Panc1 (cell line): ENCODE measurements around the gene ABLIM2. TPM values are rescaled to one million over a fixed set of nuclear protein-coding genes. Genes with fewer than 3 reads are reported as not detected.

Experiments used
- ATAC-seq: fragments of 200-7000 bp; cut with Tn5 transposase; 2 replicates; pipeline ENCODE4 v1.9.1; 2020; ENCODE audit warnings: mild to moderate bottlenecking, moderate library complexity
- BruUV-seq: library from RNA; stranded (reverse); fragments of 400-500 nt; replicated peaks from 2 replicates; lab custom pipeline; 2021; lab: Mats Ljungman, UMichigan
- CTCF ChIA-PET: fragments of 300-600 bp; sonication (Branson Sonifier 250); formaldehyde crosslinking; loops from one replicate; lab custom pipeline; 2022; ENCODE audit warnings: antibody characterized with exemption; lab: Charles Lee
- POLR2A ChIA-PET: fragments of 300-600 bp; sonication (Branson Sonifier 250); formaldehyde crosslinking; loops from one replicate; lab custom pipeline; 2022; ENCODE audit warnings: antibody characterized with exemption; lab: Charles Lee
- DNase-seq: peaks from one replicate; pipeline ENCODE4 v3.0.0-alpha.2; 2010; ENCODE audit warnings: low read depth, low spot score
- H3K27ac ChIP-seq: 2 replicates; pipeline ENCODE4 v1.5.1; 2011; ENCODE audit warnings: mild to moderate bottlenecking, low read length, inconsistent platforms
- H3K27me3 ChIP-seq: fragments of 200-500 bp; sonication (Bioruptor generic); 2 replicates; pipeline ENCODE4 v1.6.0; 2014; ENCODE audit warnings: low read length, inconsistent platforms; ENCODE audit not compliant: control insufficient read depth, insufficient read depth
- H3K36me3 ChIP-seq: fragments of 200-500 bp; sonication (Bioruptor generic); 2 replicates; pipeline ENCODE4 v1.5.1; 2014; ENCODE audit warnings: inconsistent platforms, mild to moderate bottlenecking, low read length, moderate library complexity; ENCODE audit not compliant: control insufficient read depth, insufficient read depth
- H3K4me1 ChIP-seq: 2 replicates; pipeline ENCODE4 v1.5.1; 2011; ENCODE audit warnings: inconsistent platforms, mild to moderate bottlenecking, low read length, moderate library complexity; ENCODE audit not compliant: control insufficient read depth, insufficient read depth
- H3K4me3 ChIP-seq, 2 experiments: 2 replicates each; pipeline ENCODE4 v1.5.1; 2011 to 2012; ENCODE audit warnings: low read depth in 2 of 2, low read length in 2 of 2, mild to moderate bottlenecking in 2 of 2, inconsistent platforms in 1 of 2, moderate library complexity in 1 of 2
- H3K9me3 ChIP-seq: fragments of 200-500 bp; sonication (Bioruptor generic); 2 replicates; pipeline ENCODE4 v1.5.1; 2014; ENCODE audit warnings: low read depth, mild to moderate bottlenecking, inconsistent platforms, low read length, moderate library complexity; ENCODE audit not compliant: control insufficient read depth, insufficient read depth
- CTCF ChIP-seq: fragments of 450-650 bp; IDR thresholded peaks from 2 replicates; pipeline ENCODE4 v1.5.1; 2017; ENCODE audit warnings: mild to moderate bottlenecking
- POLR2AphosphoS5 ChIP-seq: IDR thresholded peaks from 2 replicates; pipeline ENCODE4 v1.6.1; 2012; ENCODE audit warnings: mild to moderate bottlenecking, low read depth, low read length, moderate library complexity
- REST ChIP-seq, 2 experiments: IDR thresholded peaks; 2 replicates each; pipeline ENCODE4 v1.6.1; 2011 to 2012; ENCODE audit warnings: low read depth in 2 of 2, control low read depth in 1 of 2, low read length in 1 of 2, mild to moderate bottlenecking in 1 of 2, moderate library complexity in 1 of 2; ENCODE audit not compliant: insufficient read depth in 1 of 2
- SIN3A ChIP-seq: IDR thresholded peaks from 2 replicates; pipeline ENCODE4 v1.6.1; 2012; ENCODE audit warnings: low read depth, mild to moderate bottlenecking, low read length, moderate library complexity, borderline replicate concordance; ENCODE audit not compliant: insufficient read depth
- TCF7L2 ChIP-seq: IDR thresholded peaks from 2 replicates; pipeline ENCODE4 v1.6.1; 2011; ENCODE audit warnings: mild to moderate bottlenecking, low read depth, low read length, inconsistent platforms
- in situ Hi-C: cut with HindIII; loops from 2 replicates; pipeline ENCODE4 v1.10.0; 2016; ENCODE audit warnings: low sequenced_read_pairs, low pct_unique_long_range_greater_than_20kb
- intact Hi-C: fragments of 100-400 bp; cut with micrococcal nuclease; formaldehyde crosslinking; loops from one replicate; pipeline ENCODE4 v1.10.0; 2022; ENCODE audit not compliant: unreplicated experiment
- total RNA-seq: library from RNA; stranded (reverse); gene quantifications from one replicate; pipeline ENCODE4 v1.2.1, GENCODE V29; 2021; ENCODE audit not compliant: unreplicated experiment

The ABLIM2 gene
- total RNA-seq, 1 experiment from 2014 or later: 0.64 TPM

GRCh38 chr4:8006471-8006870, 152.1 kb downstream of the ABLIM2 start:
- intact Hi-C loops: no loop called here
- no TSS peak for BruUV-seq
- no peaks in the 10 kb centered on the region for H3K27me3 ChIP-seq
- TF ChIP-seq REST (IDR thresholded peaks at IDR 0.05; ENCODE audit: insufficient read depth in 1 of 2, low read depth in 2 of 2, low read length in 1 of 2) (no peak), SIN3A (no peak), POLR2AphosphoS5 (no peak), CTCF (no peak), TCF7L2 (no peak)
- ChIA-PET CTCF (no interaction called here), POLR2A (no interaction called here)
- no peaks in the 10 kb centered on the region for H3K9me3 ChIP-seq
- ATAC-seq (no peak), DNase-seq (no peak)
- H3K4me3 ChIP-seq: no peak overlapping the region
- H3K27ac ChIP-seq: no peak overlapping the region
- no peaks in the 10 kb centered on the region for H3K36me3 ChIP-seq
- H3K4me1 ChIP-seq: no peaks in the 10 kb centered on the region
- in situ Hi-C loops: no loop called here

- intact Hi-C loops (no loop called here), in situ Hi-C loops (no loop called here)
- Histone ChIP-seq H3K4me1 (no peaks in the 10 kb centered on the region), H3K36me3 (no peaks in the 10 kb centered on the region), H3K27ac (no peak overlapping the region), H3K27me3 (no peaks in the 10 kb centered on the region), H3K9me3 (no peaks in the 10 kb centered on the region), H3K4me3 (no peak overlapping the region)
- BruUV-seq: no TSS peak
- ChIA-PET POLR2A (no interaction called here), CTCF (no interaction called here)
- TF ChIP-seq REST (IDR thresholded peaks at IDR 0.05; ENCODE audit: insufficient read depth in 1 of 2, low read depth in 2 of 2, low read length in 1 of 2) (no peak), TCF7L2 (no peak), SIN3A (no peak), CTCF (no peak), POLR2AphosphoS5 (no peak)
- DNase-seq (no peak), ATAC-seq (no peak)
Measured at GRCh38 chr4:8005814-8006215, 152.8 kb downstream of the ABLIM2 start.
